GM12878 (cell line): ENCODE results near the gene MED22. TPM values are rescaled to one million over a fixed set of nuclear protein-coding genes. Genes with fewer than 3 reads are reported as not detected.

Experiments
- ATAC-seq: fragments of 200-7000 bp; cut with Tn5 transposase; 3 replicates; pipeline ENCODE4 v1.9.1; 2020; ENCODE audit warnings: mild to moderate bottlenecking, moderate library complexity
- BruUV-seq: library from RNA; stranded (reverse); fragments of 400-500 nt; replicated peaks from 2 replicates; lab custom pipeline; 2021; lab: Mats Ljungman, UMichigan
- CTCF ChIA-PET: fragments of 300-600 bp; sonication (Branson Sonifier 250); formaldehyde crosslinking; extraction: SDS; loops from one replicate; lab custom pipeline; 2021; ENCODE audit warnings: inconsistent platforms; lab: Yijun Ruan, JAX
- POLR2A ChIA-PET: fragments of 350-600 bp; formaldehyde crosslinking; extraction: SDS; loops from one replicate; lab custom pipeline; 2021; ENCODE audit warnings: inconsistent platforms; lab: Charles Lee
- RAD21 ChIA-PET: fragments of 300-600 bp; sonication (Branson Sonifier 250); formaldehyde crosslinking; loops from one replicate; lab custom pipeline; 2023; ENCODE audit warnings: antibody characterized with exemption; ENCODE audit not compliant: unreplicated experiment; lab: Charles Lee
- SMC1A ChIA-PET: fragments of 300-600 bp; sonication (Branson Sonifier 250); formaldehyde crosslinking; loops from one replicate; lab custom pipeline; 2023; ENCODE audit not compliant: unreplicated experiment, uncharacterized antibody; lab: Charles Lee
- DNase-seq: peaks from one replicate; pipeline ENCODE4 v3.0.0-alpha.2; 2011; ENCODE audit warnings: low read depth, low spot score
- FAIRE-seq: peaks from 3 replicates; lab custom pipeline; 2011; peaks lifted over from hg19 to GRCh38; lab: Jason Lieb, UNC
- H2AFZ ChIP-seq: 2 replicates; pipeline ENCODE4 v1.6.0; 2011; ENCODE audit warnings: low read depth, low read length, control low read depth; ENCODE audit not compliant: control insufficient read depth
- H3K27ac ChIP-seq: 2 replicates; pipeline ENCODE4 v1.5.1; 2011; ENCODE audit warnings: control low read depth; ENCODE audit not compliant: control insufficient read depth, insufficient read depth
- H3K27me3 ChIP-seq, 2 experiments: replicated peaks in 1 of 2; 2 replicates each; pipeline versions ENCODE4 v1.6.0 to v1.6.1; 2011; ENCODE audit warnings: low read length in 1 of 2; ENCODE audit not compliant: control insufficient read depth in 2 of 2, insufficient read depth in 2 of 2
- H3K36me3 ChIP-seq, 2 experiments: 2 replicates each; pipeline ENCODE4 v1.5.1; 2011; ENCODE audit warnings: low read length in 1 of 2; ENCODE audit not compliant: control insufficient read depth in 2 of 2, insufficient read depth in 2 of 2
- H3K4me1 ChIP-seq: 2 replicates; pipeline ENCODE4 v1.6.1; 2011; ENCODE audit warnings: mild to moderate bottlenecking, low read length, moderate library complexity, mixed read lengths; ENCODE audit not compliant: control insufficient read depth, insufficient read depth
- H3K4me2 ChIP-seq: 2 replicates; pipeline ENCODE4 v1.6.0; 2011; ENCODE audit warnings: control low read depth; ENCODE audit not compliant: control insufficient read depth, insufficient read depth
- H3K4me3 ChIP-seq: fragments of 200-600 bp; sonication (generic); 2 replicates; pipeline ENCODE4 v1.5.1; 2016
- H3K79me2 ChIP-seq: 2 replicates; pipeline ENCODE4 v1.6.0; 2011; ENCODE audit warnings: low read length; ENCODE audit not compliant: control insufficient read depth, insufficient read depth
- H3K9ac ChIP-seq: 2 replicates; pipeline ENCODE4 v1.8.0; 2011; ENCODE audit warnings: low read length, control low read depth, mixed read lengths; ENCODE audit not compliant: control insufficient read depth, insufficient read depth
- H3K9me3 ChIP-seq: replicated peaks from 3 replicates; pipeline ENCODE4 v1.5.1; 2011; ENCODE audit warnings: mild to moderate bottlenecking, low read length; ENCODE audit not compliant: control insufficient read depth, insufficient read depth
- H4K20me1 ChIP-seq: 2 replicates; pipeline ENCODE4 v1.6.0; 2011; ENCODE audit not compliant: control insufficient read depth, insufficient read depth
- CBX5 ChIP-seq: sonication (generic); IDR thresholded peaks from 2 replicates; pipeline ENCODE4 v1.6.1; 2016; ENCODE audit warnings: low read depth, moderate library complexity, mild to moderate bottlenecking, inconsistent platforms
- EP300 ChIP-seq, 2 experiments: fragments of 150-350 bp in 1 of 2; IDR thresholded peaks; 2 replicates each; pipeline ENCODE4 v1.6.1; 2011 to 2012; ENCODE audit warnings: low read depth in 2 of 2, low read length in 2 of 2, borderline replicate concordance in 1 of 2, improper control_type of control experiment in 1 of 2, inconsistent platforms in 1 of 2; ENCODE audit not compliant: control insufficient read depth in 1 of 2
- FOS ChIP-seq: IDR thresholded peaks from 3 replicates; pipeline ENCODE4 v1.6.1; 2011; ENCODE audit warnings: borderline replicate concordance; ENCODE audit not compliant: insufficient read length; ENCODE audit errors: extremely low read depth
- GATAD2B ChIP-seq: fragments of 450-650 bp; conservative IDR thresholded peaks from 2 replicates; pipeline ENCODE4 v1.6.1; 2017; ENCODE audit warnings: low read depth, mild to moderate bottlenecking, moderate library complexity
- MEF2B ChIP-seq: fragments of 450-650 bp; IDR thresholded peaks from 2 replicates; pipeline ENCODE4 v1.6.1; 2018; ENCODE audit warnings: mild to moderate bottlenecking, moderate library complexity; ENCODE audit not compliant: partially characterized antibody, poor library complexity, severe bottlenecking
- MXI1 ChIP-seq: fragments of 150-350 bp; IDR thresholded peaks from 2 replicates; pipeline ENCODE4 v1.6.1; 2011; ENCODE audit warnings: low read depth, mild to moderate bottlenecking, inconsistent platforms, low read length, improper control_type of control experiment
- MYB ChIP-seq: fragments of 150-350 bp; IDR thresholded peaks from 2 replicates; pipeline ENCODE4 v1.6.1; 2014; ENCODE audit warnings: mild to moderate bottlenecking, low read depth, low read length, borderline replicate concordance
- MYC ChIP-seq: IDR thresholded peaks from 2 replicates; pipeline ENCODE4 v1.6.1; 2011; ENCODE audit warnings: mild to moderate bottlenecking, low read length, moderate library complexity, inconsistent platforms; ENCODE audit not compliant: insufficient read depth, insufficient replicate concordance, insufficient read length, severe bottlenecking
- NBN ChIP-seq: fragments of 450-650 bp; IDR thresholded peaks from 2 replicates; pipeline ENCODE4 v1.6.1; 2016
- NFYA ChIP-seq: IDR thresholded peaks from 2 replicates; pipeline ENCODE4 v1.6.1; 2011; ENCODE audit warnings: low read depth, mild to moderate bottlenecking, low read length, improper control_type of control experiment, borderline replicate concordance
- SMARCA5 ChIP-seq: fragments of 450-650 bp; IDR thresholded peaks from 2 replicates; pipeline ENCODE4 v1.6.1; 2017; ENCODE audit warnings: mild to moderate bottlenecking
- SMC3 ChIP-seq: IDR thresholded peaks from 2 replicates; pipeline ENCODE4 v1.6.1; 2011; ENCODE audit warnings: low read length, improper control_type of control experiment, borderline replicate concordance
- STAT1 ChIP-seq: fragments of 450-650 bp; conservative IDR thresholded peaks from 2 replicates; pipeline ENCODE4 v1.6.1; 2014; ENCODE audit warnings: antibody characterized with exemption, mild to moderate bottlenecking
- TAF1 ChIP-seq: IDR thresholded peaks from 2 replicates; pipeline ENCODE4 v1.6.1; 2011; ENCODE audit warnings: mild to moderate bottlenecking, low read depth, low read length, borderline replicate concordance
- TARDBP ChIP-seq: IDR thresholded peaks from 2 replicates; pipeline ENCODE4 v1.6.1; 2016; ENCODE audit warnings: borderline replicate concordance
- YBX1 ChIP-seq: fragments of 450-650 bp; IDR thresholded peaks from 2 replicates; pipeline ENCODE4 v1.6.1; 2016; ENCODE audit warnings: antibody characterized with exemption
- ZNF622 ChIP-seq: fragments of 450-650 bp; IDR thresholded peaks from 2 replicates; pipeline ENCODE4 v1.6.1; 2017; ENCODE audit warnings: mild to moderate bottlenecking, inconsistent platforms
- ZSCAN29 ChIP-seq: fragments of 450-650 bp; IDR thresholded peaks from 2 replicates; pipeline ENCODE4 v1.6.1; 2017; ENCODE audit warnings: mild to moderate bottlenecking, moderate library complexity
- WGBS: methylation state at CpG from one replicate; pipeline ENCODE4 v1.1.6; 2016; ENCODE audit warnings: low lambda C conversion rate; ENCODE audit not compliant: insufficient replicate concordance, insufficient coverage; ENCODE audit errors: missing lambda C conversion rate; 5-methylcytosine and 5-hydroxymethylcytosine counted together
- in situ Hi-C: fragments of 300-500 bp; cut with MboI; formaldehyde crosslinking; loops from 9 replicates; pipeline ENCODE4 v1.14.3; 2018; ENCODE audit warnings: mixed read lengths
- intact Hi-C: fragments of 100-400 bp; cut with micrococcal nuclease; formaldehyde crosslinking; loops from one replicate; pipeline ENCODE4 v1.14.2; 2022; ENCODE audit not compliant: unreplicated experiment
- polyA plus RNA-seq, 11 experiments: library from polyadenylated mRNA; depleted of rRNA in 4 of 11; unstranded in 6 of 11; stranded (reverse) in 5 of 11; fragments of >200 nt; fragmentation: Nextera tagmentation in 4 of 11; fragmentation: Illumina TruSeq in 1 of 11; extraction: Ambion mirVana in 4 of 11; extraction: Trizol in 1 of 11; gene quantifications; 1 replicate in 1 of 11; 2 replicates in 10 of 11; pipeline versions ENCODE4 v1.2.1 to v1.2.3, GENCODE V29; 2011 to 2016; ENCODE audit warnings: inconsistent platforms in 2 of 11, missing spikeins in 2 of 11, low read depth in 1 of 11
- total RNA-seq, 4 experiments: library from RNA; depleted of rRNA in 3 of 4; stranded (reverse); fragments of >200 nt in 3 of 4; fragmentation: Illumina TruSeq in 1 of 4; extraction: Trizol in 1 of 4; gene quantifications; 2 replicates each; pipeline versions ENCODE4 v1.2.1 to v1.2.3, GENCODE V29; 2013 to 2021
- TF ChIP-seq, protein P1 (sequence below): fragments of 450-650 bp; IDR thresholded peaks from 2 replicates; pipeline ENCODE4 v1.6.1; 2016; ENCODE audit warnings: mild to moderate bottlenecking
- TF ChIP-seq, protein P2 (sequence below): fragments of 450-650 bp; IDR thresholded peaks from 2 replicates; pipeline ENCODE4 v1.6.1; 2017; ENCODE audit warnings: antibody characterized with exemption, mild to moderate bottlenecking, moderate library complexity

The MED22 gene
- total and polyA plus RNA-seq, 10 of the 15 experiments (the other 5 are each of a cell fraction or from before 2014, with no cell fraction given) = 1.4 to 42.1 (median 24.6) TPM

DNA sequence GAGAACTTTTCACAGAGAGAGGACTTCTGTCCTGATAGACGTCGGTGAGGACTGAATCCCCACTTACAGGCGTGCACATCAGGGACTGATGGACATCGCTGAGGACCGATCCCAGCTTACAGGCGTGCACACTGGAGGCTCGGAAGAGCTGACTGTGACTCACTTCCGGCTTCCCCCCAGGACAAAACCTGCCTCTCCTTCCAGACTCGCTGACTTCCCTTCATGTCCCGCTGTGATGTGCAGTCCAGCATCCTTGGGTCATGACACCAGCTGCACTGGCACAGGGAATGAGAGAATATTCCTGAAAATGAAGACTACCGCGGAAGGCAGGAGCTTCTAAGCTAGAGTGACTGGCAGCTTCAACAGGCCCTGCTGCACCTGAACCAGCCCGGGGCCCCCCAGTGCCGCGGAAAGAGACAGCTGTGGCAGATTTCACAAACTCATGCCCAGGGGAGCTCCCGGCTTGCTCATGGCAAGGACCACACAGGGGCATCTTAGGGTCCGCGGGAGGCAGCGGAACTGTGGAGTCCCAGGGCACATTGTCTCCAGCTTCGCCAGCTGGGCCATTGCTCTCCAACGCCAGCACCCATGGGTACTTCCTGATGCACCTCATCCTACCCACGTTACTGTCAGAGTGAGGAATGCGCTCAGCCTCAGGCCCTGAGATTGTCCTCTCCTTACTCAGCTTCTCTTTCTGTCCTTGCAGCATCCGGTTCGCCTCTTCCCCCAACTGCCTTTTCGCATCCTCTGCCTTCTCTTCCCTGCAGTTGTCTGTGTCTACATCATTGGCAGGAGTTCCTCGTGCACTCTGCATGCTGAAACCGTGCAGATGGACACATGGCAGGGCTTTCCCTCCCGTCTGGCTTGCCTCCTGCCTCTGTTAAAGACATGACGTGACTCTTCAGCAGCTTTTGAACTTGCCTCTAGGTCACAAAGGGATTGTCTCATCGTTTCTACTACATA is 41.4 kb downstream of the MED22 start (continued):
- TF ChIP-seq CBX5 = no peak
- no peak for TF ChIP-seq SMARCA5
- no peak for TF ChIP-seq MYB
- no peak for TF ChIP-seq MXI1
- TF ChIP-seq ZNF622 = no peak
- no peak for TF ChIP-seq STAT1
- TF ChIP-seq, protein P1, sequence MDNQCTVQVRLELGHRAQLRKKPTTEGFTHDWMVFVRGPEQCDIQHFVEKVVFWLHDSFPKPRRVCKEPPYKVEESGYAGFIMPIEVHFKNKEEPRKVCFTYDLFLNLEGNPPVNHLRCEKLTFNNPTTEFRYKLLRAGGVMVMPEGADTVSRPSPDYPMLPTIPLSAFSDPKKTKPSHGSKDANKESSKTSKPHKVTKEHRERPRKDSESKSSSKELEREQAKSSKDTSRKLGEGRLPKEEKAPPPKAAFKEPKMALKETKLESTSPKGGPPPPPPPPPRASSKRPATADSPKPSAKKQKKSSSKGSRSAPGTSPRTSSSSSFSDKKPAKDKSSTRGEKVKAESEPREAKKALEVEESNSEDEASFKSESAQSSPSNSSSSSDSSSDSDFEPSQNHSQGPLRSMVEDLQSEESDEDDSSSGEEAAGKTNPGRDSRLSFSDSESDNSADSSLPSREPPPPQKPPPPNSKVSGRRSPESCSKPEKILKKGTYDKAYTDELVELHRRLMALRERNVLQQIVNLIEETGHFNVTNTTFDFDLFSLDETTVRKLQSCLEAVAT = no peak
- no peak for TF ChIP-seq MEF2B
- no peak for TF ChIP-seq FOS
- no peak for TF ChIP-seq ZSCAN29
- no peak for TF ChIP-seq YBX1
- no peak for TF ChIP-seq NBN

DNA sequence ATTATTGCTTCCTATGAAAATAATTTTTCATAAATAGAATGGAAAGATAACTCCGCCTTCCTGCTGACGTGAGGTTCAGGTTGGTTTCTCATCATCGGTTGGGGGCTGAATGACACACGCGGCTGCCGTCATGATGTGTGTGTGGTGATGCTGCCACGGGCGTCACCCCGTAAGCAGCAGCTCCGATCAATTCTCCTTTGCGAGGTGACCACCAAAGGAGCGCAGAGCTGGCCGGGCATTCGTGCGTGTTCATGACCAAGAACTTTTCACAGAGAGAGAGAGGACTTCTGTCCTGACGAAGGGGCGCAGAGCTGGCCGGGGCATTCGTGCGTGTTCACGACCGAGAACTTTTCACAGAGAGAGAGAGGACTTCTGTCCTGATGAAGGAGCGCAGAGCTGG is 42.2 kb downstream of the MED22 start:
- Histone ChIP-seq H3K4me2 (no peak overlapping the region), H3K4me1 (no peaks in the 10 kb centered on the region), H4K20me1 (no peaks in the 10 kb centered on the region), H3K27me3 (no peaks in the 10 kb centered on the region; a peak in 1 of 4 replicates), H3K9ac (no peak overlapping the region), H3K79me2 (no peaks in the 10 kb centered on the region), H3K4me3 (no peak overlapping the region), H2AFZ (no peak overlapping the region), H3K27ac (no peak overlapping the region), H3K9me3 (no peaks in the 10 kb centered on the region; the same call in 2 of the 3 replicates), H3K36me3 (no peaks in the 10 kb centered on the region)
- FAIRE-seq = no peak
- no TSS peak for BruUV-seq
- DNase-seq = no peak
- ChIA-PET RAD21 (no interaction called here), CTCF (no interaction called here), SMC1A (no interaction called here), POLR2A (no interaction called here)
- ATAC-seq = no peak
- 59% methylated on average over 16 of the region's 23 CpGs for WGBS
- in situ Hi-C loops (no loop called here), intact Hi-C loops (no loop called here)
- TF ChIP-seq, protein P2, sequence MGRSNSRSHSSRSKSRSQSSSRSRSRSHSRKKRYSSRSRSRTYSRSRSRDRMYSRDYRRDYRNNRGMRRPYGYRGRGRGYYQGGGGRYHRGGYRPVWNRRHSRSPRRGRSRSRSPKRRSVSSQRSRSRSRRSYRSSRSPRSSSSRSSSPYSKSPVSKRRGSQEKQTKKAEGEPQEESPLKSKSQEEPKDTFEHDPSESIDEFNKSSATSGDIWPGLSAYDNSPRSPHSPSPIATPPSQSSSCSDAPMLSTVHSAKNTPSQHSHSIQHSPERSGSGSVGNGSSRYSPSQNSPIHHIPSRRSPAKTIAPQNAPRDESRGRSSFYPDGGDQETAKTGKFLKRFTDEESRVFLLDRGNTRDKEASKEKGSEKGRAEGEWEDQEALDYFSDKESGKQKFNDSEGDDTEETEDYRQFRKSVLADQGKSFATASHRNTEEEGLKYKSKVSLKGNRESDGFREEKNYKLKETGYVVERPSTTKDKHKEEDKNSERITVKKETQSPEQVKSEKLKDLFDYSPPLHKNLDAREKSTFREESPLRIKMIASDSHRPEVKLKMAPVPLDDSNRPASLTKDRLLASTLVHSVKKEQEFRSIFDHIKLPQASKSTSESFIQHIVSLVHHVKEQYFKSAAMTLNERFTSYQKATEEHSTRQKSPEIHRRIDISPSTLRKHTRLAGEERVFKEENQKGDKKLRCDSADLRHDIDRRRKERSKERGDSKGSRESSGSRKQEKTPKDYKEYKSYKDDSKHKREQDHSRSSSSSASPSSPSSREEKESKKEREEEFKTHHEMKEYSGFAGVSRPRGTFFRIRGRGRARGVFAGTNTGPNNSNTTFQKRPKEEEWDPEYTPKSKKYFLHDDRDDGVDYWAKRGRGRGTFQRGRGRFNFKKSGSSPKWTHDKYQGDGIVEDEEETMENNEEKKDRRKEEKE = no peak
- TF ChIP-seq SMC3 (no peak), EP300 (IDR thresholded peaks at IDR 0.05; ENCODE audit: borderline replicate concordance in 1 of 2, control insufficient read depth in 1 of 2, low read depth in 2 of 2, low read length in 2 of 2) (no peak), GATAD2B (no peak), TAF1 (no peak), NFYA (no peak), TARDBP (no peak), MYC (no peak)
